Body of pancreas (tissue), 4 donors: ENCODE measurements around the gene ZNF460. TPM values are rescaled to one million over a fixed set of nuclear protein-coding genes. Genes with fewer than 3 reads are reported as not detected.

Experiments
- ATAC-seq: fragments of 150-250 bp; one replicate; pipeline ENCODE4 v1.9.1; 2016
- DNase-seq, 4 donors: peaks; one replicate each; pipeline ENCODE4 v3.0.0-alpha.2; 2019
- H3K27ac ChIP-seq, 4 donors: fragments of 200-600 bp; sonication (generic); 1 replicate in 3 of 4; 2 replicates in 1 of 4; pipeline versions ENCODE4 v1.5.1 to v1.6.1; 2016 to 2019; ENCODE audit warnings: mild to moderate bottlenecking in 1 of 4, mixed read lengths in 1 of 4, moderate library complexity in 1 of 4
- H3K27me3 ChIP-seq, 2 donors: fragments of 200-600 bp; sonication (generic); one replicate each; pipeline ENCODE4 v1.6.0; 2016; ENCODE audit warnings: mild to moderate bottlenecking in 1 of 2
- H3K36me3 ChIP-seq, 2 donors: fragments of 200-600 bp; sonication (generic); replicated peaks in 1 of 2; 2 replicates each; pipeline ENCODE4 v1.5.1; 2016; ENCODE audit warnings: low read depth in 2 of 2; ENCODE audit not compliant: insufficient read depth in 1 of 2
- H3K4me1 ChIP-seq: fragments of 200-600 bp; sonication (generic); one replicate; pipeline ENCODE4 v1.6.0; 2016
- H3K4me3 ChIP-seq, 2 donors: fragments of 200-600 bp; sonication (generic); 1 replicate in 1 of 2; 2 replicates in 1 of 2; pipeline ENCODE4 v1.5.1; 2016 to 2019
- H3K9me3 ChIP-seq, 3 donors: fragments of 200-600 bp; sonication (generic); 1 replicate in 2 of 3; 2 replicates in 1 of 3; pipeline ENCODE4 v1.5.1; 2016
- POLR2A ChIP-seq, 3 donors: fragments of 450-650 bp; IDR thresholded peaks; one replicate each; pipeline ENCODE4 v1.6.1; 2016; ENCODE audit warnings: antibody characterized with exemption in 3 of 3, mild to moderate bottlenecking in 2 of 3
- WGBS, 2 donors: methylation state at CpG; one replicate each; pipeline ENCODE4 v1.1.5; 2017; 5-methylcytosine and 5-hydroxymethylcytosine counted together
- intact Hi-C: fragments of 100-400 bp; cut with DNase I; formaldehyde crosslinking; loops from one replicate; pipeline ENCODE4 v1.15.1; 2023
- total RNA-seq, 2 donors: library from RNA; depleted of rRNA; stranded (reverse); fragments of >200 nt; gene quantifications; one replicate each; pipeline ENCODE4 v1.1.0, GENCODE V29; 2016
- TF ChIP-seq, protein P1 (sequence below), 7 experiments: fragments of 450-650 bp in 4 of 7; fragments of 200-600 bp in 3 of 7; sonication (generic) in 3 of 7; IDR thresholded peaks; one replicate each; pipeline ENCODE4 v1.5.1; 2016 to 2019; ENCODE audit warnings: antibody characterized with exemption in 7 of 7

The ZNF460 gene
- total RNA-seq, 2 donors from 2014 or later = 22.7 to 30.1 TPM

DNA sequence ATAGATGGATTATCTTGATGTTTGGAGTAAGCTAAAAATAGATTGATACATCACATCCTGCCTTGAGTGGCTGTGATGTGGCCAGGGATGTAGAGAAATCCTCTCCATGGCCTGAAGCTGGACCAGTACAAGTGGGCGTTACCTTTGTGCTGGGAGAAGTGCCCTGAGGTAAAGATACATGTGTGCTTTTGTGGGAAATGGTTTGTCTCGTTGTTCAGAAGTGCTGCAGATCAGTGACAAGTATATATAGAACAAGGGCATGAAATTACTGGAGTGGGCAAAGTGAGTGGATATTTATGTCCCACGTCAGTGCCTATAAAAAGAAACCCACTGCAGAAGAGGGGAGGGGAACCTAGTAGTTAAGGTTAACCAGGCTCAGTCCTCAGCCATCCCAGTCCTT lies 58.6 kb downstream of the ZNF460 start:
- Histone ChIP-seq H3K27ac (no peak overlapping the region), H3K9me3 (no peaks in the 10 kb centered on the region), H3K27me3 (no peaks in the 10 kb centered on the region), H3K36me3 (no peaks in the 10 kb centered on the region), H3K4me3 (no peak overlapping the region), H3K4me1 (no peaks in the 10 kb centered on the region)
- intact Hi-C loops = no loop called here
- TF ChIP-seq POLR2A (IDR thresholded peaks at IDR 0.05) = no peak
- TF ChIP-seq, protein P1, sequence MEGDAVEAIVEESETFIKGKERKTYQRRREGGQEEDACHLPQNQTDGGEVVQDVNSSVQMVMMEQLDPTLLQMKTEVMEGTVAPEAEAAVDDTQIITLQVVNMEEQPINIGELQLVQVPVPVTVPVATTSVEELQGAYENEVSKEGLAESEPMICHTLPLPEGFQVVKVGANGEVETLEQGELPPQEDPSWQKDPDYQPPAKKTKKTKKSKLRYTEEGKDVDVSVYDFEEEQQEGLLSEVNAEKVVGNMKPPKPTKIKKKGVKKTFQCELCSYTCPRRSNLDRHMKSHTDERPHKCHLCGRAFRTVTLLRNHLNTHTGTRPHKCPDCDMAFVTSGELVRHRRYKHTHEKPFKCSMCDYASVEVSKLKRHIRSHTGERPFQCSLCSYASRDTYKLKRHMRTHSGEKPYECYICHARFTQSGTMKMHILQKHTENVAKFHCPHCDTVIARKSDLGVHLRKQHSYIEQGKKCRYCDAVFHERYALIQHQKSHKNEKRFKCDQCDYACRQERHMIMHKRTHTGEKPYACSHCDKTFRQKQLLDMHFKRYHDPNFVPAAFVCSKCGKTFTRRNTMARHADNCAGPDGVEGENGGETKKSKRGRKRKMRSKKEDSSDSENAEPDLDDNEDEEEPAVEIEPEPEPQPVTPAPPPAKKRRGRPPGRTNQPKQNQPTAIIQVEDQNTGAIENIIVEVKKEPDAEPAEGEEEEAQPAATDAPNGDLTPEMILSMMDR (IDR thresholded peaks at IDR 0.05) = no peak
- DNase-seq = no peak
- WGBS, 2 donors = 68 to 77% methylated on average over 3 of the region's 3 CpGs
- no peak for ATAC-seq

DNA sequence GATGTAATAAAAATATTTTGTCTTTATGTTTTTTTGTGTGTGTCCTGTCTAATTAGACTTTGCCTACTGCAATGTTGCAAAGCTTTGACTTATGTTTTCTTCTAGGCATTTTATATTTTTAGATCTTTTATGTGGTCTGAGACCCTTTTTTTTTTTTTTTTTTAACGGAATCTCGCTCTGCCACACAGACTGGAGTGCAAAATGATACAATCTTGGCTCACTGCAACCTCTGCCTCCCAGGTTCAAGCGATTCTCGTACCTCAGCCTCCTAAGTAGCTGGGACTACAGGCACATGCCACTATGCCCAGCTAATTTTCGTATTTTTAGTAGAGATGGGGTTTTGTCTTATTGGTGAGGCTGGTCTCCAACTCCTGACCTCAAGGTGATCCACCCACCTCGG lies 62.3 kb downstream of the ZNF460 start:
- TF ChIP-seq POLR2A (IDR thresholded peaks at IDR 0.05) = no peak
- TF ChIP-seq, protein P1 (IDR thresholded peaks at IDR 0.05) = no peak
- no peaks in the 10 kb centered on the region for H3K27me3 ChIP-seq
- intact Hi-C loops = no loop called here
- no peaks in the 10 kb centered on the region for H3K36me3 ChIP-seq
- DNase-seq (no peak), ATAC-seq (no peak)
- WGBS, 2 donors = 61 to 68% methylated on average over 6 of the region's 6 CpGs
- H3K4me3 ChIP-seq = no peak overlapping the region
- H3K27ac ChIP-seq = no peak overlapping the region
- H3K9me3 ChIP-seq = no peaks in the 10 kb centered on the region
- no peaks in the 10 kb centered on the region for H3K4me1 ChIP-seq

Other genes with a start within 250 kb of the ZNF460 start
- gene USP29, start 160.5 kb upstream of the ZNF460 start, total RNA-seq = not detected
- not detected for gene ZIM3, start 135.3 kb upstream of the ZNF460 start, total RNA-seq
- gene DUXA, start 113.0 kb upstream of the ZNF460 start, total RNA-seq = not detected
- gene ZNF264, start 89.0 kb upstream of the ZNF460 start, total RNA-seq = 10 to 100 TPM; 17.1 to 35.0 TPM
- not detected for gene AURKC, start 49.5 kb upstream of the ZNF460 start, total RNA-seq
- 10 to 100 TPM in 1 of 2 donors, 1 to 10 TPM in 1; 8.8 to 13.8 TPM for gene ZNF805, start 39.9 kb upstream of the ZNF460 start, total RNA-seq
- gene ZNF543, start 40.0 kb downstream of the ZNF460 start, total RNA-seq = 1 to 10 TPM in 1 of 2 donors, under 1 TPM in 1; 0.33 to 3.9 TPM
- gene ZNF304, start 70.8 kb downstream of the ZNF460 start, total RNA-seq = 1 to 10 TPM; 2.9 to 4.0 TPM
- 1 to 10 TPM; 2.6 to 8.6 TPM for gene TRAPPC2B, start 83.1 kb downstream of the ZNF460 start, total RNA-seq
- gene ZNF547, start 83.1 kb downstream of the ZNF460 start, total RNA-seq = 1 to 10 TPM in 1 of 2 donors, not detected in 1; 3.9 TPM
- 1 to 10 TPM; 6.6 to 7.5 TPM for gene ZNF548, start 109.4 kb downstream of the ZNF460 start, total RNA-seq
- gene ZNF17, start 130.7 kb downstream of the ZNF460 start, total RNA-seq = 1 to 10 TPM; 3.6 to 9.1 TPM
- 10 to 100 TPM in 1 of 2 donors, 1 to 10 TPM in 1; 1.8 to 17.8 TPM for gene ZNF749, start 154.8 kb downstream of the ZNF460 start, total RNA-seq
- under 1 TPM in 1 of 2 donors, not detected in 1; 0.78 TPM for gene VN1R1, start 176.7 kb downstream of the ZNF460 start, total RNA-seq
- gene ZNF772, start 197.1 kb downstream of the ZNF460 start, total RNA-seq = 1 to 10 TPM; 2.9 to 7.9 TPM
- gene ZNF419, start 207.3 kb downstream of the ZNF460 start, total RNA-seq = 10 to 100 TPM in 1 of 2 donors, 1 to 10 TPM in 1; 8.6 to 21.3 TPM
- 1 to 10 TPM; 1.6 to 2.0 TPM for gene ZNF773, start 219.5 kb downstream of the ZNF460 start, total RNA-seq
- 1 to 10 TPM in 1 of 2 donors, under 1 TPM in 1; 0.66 to 2.3 TPM for gene ZNF549, start 246.9 kb downstream of the ZNF460 start, total RNA-seq